ENCODE data around the gene SRPK3. TPM values are rescaled to one million over a fixed set of nuclear protein-coding genes. Genes with fewer than 3 reads are reported as not detected.
"Not testable (repeated sequence)": the region's sequence is repeated elsewhere in the genome, so short reads cannot be mapped to it uniquely, and the experiment has no call there.

SRPK3 gene
- total RNA-seq, 1 experiment from 2014 or later: 0.46 TPM

GRCh38 chrX:153816831-153817690 lies 36.2 kb downstream of the SRPK3 start:
- no peaks in the 10 kb centered on the region for H3K36me3 ChIP-seq (ENCODE audit: low read depth)
- no peak overlapping the region for H3K4me2 ChIP-seq
- ChIA-PET POLR2A (ENCODE audit: unreplicated experiment) (no interaction called here), CTCF (interaction anchor here (0.9 kb wide), 1 partner anchor 150 kb away, joined by 3 read pairs; no protein-coding TSS in a partner anchor)
- intact Hi-C loops (cut with micrococcal nuclease; ENCODE audit: unreplicated experiment): no loop called here
- H3K9me3 ChIP-seq (ENCODE audit: insufficient read depth, low read depth): no peaks in the 10 kb centered on the region
- no TSS peak for BruUV-seq (replicated peaks)
- no peaks in the 10 kb centered on the region for H3F3A ChIP-seq (ENCODE audit: insufficient read depth, low read depth)
- H3K79me2 ChIP-seq (ENCODE audit: low read depth): no peaks in the 10 kb centered on the region
- H3K27ac ChIP-seq: no peak overlapping the region
- no peaks in the 10 kb centered on the region for H3K9me2 ChIP-seq (ENCODE audit: insufficient read depth)
- no peaks in the 10 kb centered on the region for H4K20me1 ChIP-seq (ENCODE audit: insufficient read depth)
- H3K4me3 ChIP-seq: no peak overlapping the region
- no peak for DNase-seq
- TF ChIP-seq EZH2 (IDR thresholded peaks at IDR 0.05; ENCODE audit: low read depth) (no peak), CTCF (conservative IDR thresholded peaks at IDR 0.05) (no peak)
- H3K4me1 ChIP-seq (replicated peaks; ENCODE audit: insufficient read depth): no peaks in the 10 kb centered on the region
- H2AFZ ChIP-seq: no peak overlapping the region
- peaks cover 59% of the 10 kb centered on the region for H3K27me3 ChIP-seq (ENCODE audit: insufficient read depth, low read depth)

- H3K27ac ChIP-seq; DNase-seq; POLR2A ChIA-PET (ENCODE audit: unreplicated experiment); H4K20me1 ChIP-seq (ENCODE audit: insufficient read depth); intact Hi-C loops (cut with micrococcal nuclease; ENCODE audit: unreplicated experiment); H3K9me3 ChIP-seq (ENCODE audit: insufficient read depth, low read depth); H3K36me3 ChIP-seq (ENCODE audit: low read depth); BruUV-seq (replicated peaks); H3K4me2 ChIP-seq; H3F3A ChIP-seq (ENCODE audit: insufficient read depth, low read depth); H3K4me3 ChIP-seq; H3K9me2 ChIP-seq (ENCODE audit: insufficient read depth); H2AFZ ChIP-seq; H3K79me2 ChIP-seq (ENCODE audit: low read depth); H3K4me1 ChIP-seq (replicated peaks; ENCODE audit: insufficient read depth): not testable (repeated sequence)
- CTCF ChIA-PET: interaction anchor here (0.6 kb wide), 1 partner anchor 16 kb away, joined by 3 read pairs; no protein-coding TSS in a partner anchor
- peaks cover 57% of the 10 kb centered on the region for H3K27me3 ChIP-seq (ENCODE audit: insufficient read depth, low read depth)
Measured at GRCh38 chrX:153818064-153818463, 37.2 kb downstream of the SRPK3 start.

GRCh38 chrX:153818571-153819383 lies 37.9 kb downstream of the SRPK3 start:
- H3K4me3 ChIP-seq: no peak overlapping the region
- no peaks in the 10 kb centered on the region for H3K9me3 ChIP-seq (ENCODE audit: insufficient read depth, low read depth)
- no peak overlapping the region for H2AFZ ChIP-seq
- no peaks in the 10 kb centered on the region for H3K36me3 ChIP-seq (ENCODE audit: low read depth)
- no peaks in the 10 kb centered on the region for H3K9me2 ChIP-seq (ENCODE audit: insufficient read depth)
- POLR2A ChIA-PET (ENCODE audit: unreplicated experiment): no interaction called here
- no TSS peak for BruUV-seq (replicated peaks)
- H4K20me1 ChIP-seq (ENCODE audit: insufficient read depth): no peaks in the 10 kb centered on the region
- no peaks in the 10 kb centered on the region for H3K4me1 ChIP-seq (replicated peaks; ENCODE audit: insufficient read depth)
- CTCF ChIA-PET: interaction anchor here (0.6 kb wide), 1 partner anchor 17 kb away, joined by 3 read pairs; no protein-coding TSS in a partner anchor
- TF ChIP-seq EZH2 (IDR thresholded peaks at IDR 0.05; ENCODE audit: low read depth) (no peak), CTCF (conservative IDR thresholded peaks at IDR 0.05) (no peak)
- H3K27ac ChIP-seq: no peak overlapping the region
- H3K79me2 ChIP-seq (ENCODE audit: low read depth): no peaks in the 10 kb centered on the region
- peak in 1 of 2 experiments; percentile 42 for DNase-seq
- no peak overlapping the region for H3K4me2 ChIP-seq
- H3K27me3 ChIP-seq (ENCODE audit: insufficient read depth, low read depth): peaks cover 55% of the 10 kb centered on the region
- intact Hi-C loops (cut with micrococcal nuclease; ENCODE audit: unreplicated experiment): no loop called here
- no peaks in the 10 kb centered on the region for H3F3A ChIP-seq (ENCODE audit: insufficient read depth, low read depth)

Data from PC-9 (cell line).